NCI-H748 treated with DMSO at 0.1 percent for 48 hours (cell line): Measurements from ENCODE around the gene ABAT.

Experiments
- DNase-seq: peaks from one replicate; lab custom pipeline; 2025; lab: John Stamatoyannopoulos, UW

Gene ABAT

GRCh38 chr16:8818504-8819270, 144.3 kb downstream of the ABAT start:
- no peak for DNase-seq

DNA sequence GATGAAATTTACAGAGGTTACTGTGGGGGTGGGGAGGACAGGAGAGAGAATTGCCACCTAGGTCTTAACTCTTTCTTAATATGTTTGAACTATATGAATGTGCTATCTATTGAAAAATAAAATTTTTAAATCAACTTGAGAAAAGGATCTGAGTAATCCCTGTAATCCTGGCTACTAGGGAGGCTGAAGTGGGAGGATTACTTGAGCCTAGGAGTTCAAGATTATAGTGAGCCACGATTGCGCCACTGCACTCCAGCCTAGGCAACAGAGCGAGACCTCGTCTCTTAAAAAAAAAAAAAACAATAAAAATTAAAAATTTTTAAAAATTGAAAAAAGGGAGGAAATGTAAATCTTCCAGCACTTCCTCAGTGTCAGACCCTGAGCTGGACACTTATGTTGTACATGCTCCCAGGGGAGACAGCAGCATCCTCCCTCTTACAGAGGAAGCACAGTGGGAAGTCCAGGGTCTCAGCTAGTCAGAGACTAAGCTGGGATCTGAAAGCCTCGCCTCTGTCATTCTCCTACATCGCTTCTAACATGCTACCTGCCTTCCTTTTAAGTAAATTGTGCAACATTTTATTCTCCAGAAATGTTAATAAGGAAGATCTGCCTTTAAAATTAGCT, 145.1 kb downstream of the ABAT start:
- DNase-seq = no peak

DNA sequence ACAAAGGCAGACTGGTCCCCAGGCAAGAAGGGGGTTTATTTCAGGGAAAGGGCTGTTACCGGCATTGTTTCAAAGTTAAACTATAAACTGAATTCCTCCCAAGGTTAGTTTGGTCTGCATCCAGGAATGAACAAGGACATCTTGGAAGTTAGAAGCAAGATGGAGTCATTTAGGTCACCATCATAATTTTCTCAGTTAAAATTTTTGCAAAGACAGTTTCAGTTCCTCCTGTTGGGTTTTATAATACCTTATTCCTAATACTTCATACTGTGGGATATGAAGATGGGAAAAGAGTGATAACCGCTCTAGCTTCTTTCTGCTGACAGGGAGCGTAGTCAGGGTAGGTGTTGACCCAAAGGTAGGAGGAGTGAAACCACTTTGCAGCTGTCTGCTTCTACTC, 148.0 kb downstream of the ABAT start:
- no peak for DNase-seq

- no peak for DNase-seq
These were observed 152.0 kb downstream of the ABAT start for GRCh38 chr16:8826278-8826879.

DNA sequence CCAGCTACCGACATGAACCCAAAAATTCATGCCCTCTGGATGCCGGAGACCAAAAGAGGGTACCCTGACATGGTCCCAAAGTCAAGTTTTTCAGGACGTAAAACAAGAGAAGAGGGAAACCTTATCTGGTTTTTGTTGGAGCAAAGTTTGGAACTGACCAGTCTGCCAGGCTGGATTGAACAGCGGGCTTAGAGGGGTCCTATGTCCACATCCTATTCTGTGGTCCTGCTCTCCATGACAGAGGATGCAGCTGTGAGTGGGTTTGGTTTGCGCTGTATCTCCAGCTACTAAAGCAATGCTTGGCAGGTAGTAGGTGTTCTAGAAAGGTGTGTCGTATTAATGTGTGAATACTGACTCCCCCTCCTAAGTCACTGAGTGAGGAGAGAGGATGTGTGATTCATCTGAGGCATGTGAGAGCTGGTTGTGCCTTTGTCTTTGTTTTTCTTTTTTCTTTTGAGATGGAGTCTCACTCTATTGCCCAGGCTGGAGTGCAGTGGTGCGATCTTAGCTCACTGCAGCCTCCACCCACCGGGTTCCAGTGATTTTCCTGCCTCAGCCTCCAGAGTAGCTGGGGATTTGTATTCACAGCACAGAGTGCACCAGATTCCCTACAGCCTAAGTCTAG, 154.2 kb downstream of the ABAT start:
- no peak for DNase-seq

DNA sequence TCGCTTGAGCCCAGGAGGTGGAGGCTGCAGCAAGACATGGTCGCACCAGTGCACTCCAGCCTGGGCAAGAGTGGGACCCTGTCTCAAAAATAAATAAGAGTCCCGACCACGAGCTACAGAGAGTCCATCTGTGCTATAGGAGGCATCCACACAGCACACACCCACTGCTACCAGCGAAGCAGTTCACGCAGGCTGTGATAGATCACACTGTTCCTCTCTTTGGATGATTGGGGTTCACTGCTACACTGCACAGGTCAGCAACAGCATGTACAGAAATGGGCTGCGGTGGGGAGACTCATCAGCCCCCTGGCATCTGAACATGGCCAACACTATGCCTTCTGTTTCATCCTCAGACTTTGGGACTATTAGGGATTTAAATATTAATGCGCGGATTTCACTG, 157.0 kb downstream of the ABAT start:
- DNase-seq = no peak

- DNase-seq = no peak
These were observed 157.7 kb downstream of the ABAT start for GRCh38 chr16:8831871-8832716.

DNA sequence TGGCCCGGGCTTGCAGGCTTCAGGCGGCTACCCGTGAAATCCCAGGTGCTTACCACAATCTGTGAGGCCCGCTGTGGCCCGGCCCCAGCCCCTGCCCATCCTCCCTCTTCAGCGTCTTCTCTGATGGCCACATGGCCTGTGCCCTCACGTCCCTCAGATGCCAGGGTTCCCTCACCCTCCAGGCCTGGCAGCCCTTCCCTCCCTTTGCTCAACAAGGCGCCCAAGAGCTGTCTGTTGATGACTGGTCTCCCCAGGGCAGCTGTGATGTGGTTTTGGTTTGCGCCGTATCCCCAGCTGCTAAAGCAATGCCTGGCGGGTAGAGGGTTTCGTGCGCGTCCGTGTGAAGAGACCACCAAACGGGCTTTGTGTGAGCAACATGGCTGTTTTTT, 158.3 kb downstream of the ABAT start:
- DNase-seq = no peak
